ENCODE results near the gene KCTD5. TPM values are rescaled to one million over a fixed set of nuclear protein-coding genes. Genes with fewer than 3 reads are reported as not detected.

KCTD5 gene
- total and polyA plus RNA-seq, 2 of the 8 experiments (the other 6 are each of a cell fraction or from before 2014, with no cell fraction given), result 26.6 to 31.8 TPM

DNA sequence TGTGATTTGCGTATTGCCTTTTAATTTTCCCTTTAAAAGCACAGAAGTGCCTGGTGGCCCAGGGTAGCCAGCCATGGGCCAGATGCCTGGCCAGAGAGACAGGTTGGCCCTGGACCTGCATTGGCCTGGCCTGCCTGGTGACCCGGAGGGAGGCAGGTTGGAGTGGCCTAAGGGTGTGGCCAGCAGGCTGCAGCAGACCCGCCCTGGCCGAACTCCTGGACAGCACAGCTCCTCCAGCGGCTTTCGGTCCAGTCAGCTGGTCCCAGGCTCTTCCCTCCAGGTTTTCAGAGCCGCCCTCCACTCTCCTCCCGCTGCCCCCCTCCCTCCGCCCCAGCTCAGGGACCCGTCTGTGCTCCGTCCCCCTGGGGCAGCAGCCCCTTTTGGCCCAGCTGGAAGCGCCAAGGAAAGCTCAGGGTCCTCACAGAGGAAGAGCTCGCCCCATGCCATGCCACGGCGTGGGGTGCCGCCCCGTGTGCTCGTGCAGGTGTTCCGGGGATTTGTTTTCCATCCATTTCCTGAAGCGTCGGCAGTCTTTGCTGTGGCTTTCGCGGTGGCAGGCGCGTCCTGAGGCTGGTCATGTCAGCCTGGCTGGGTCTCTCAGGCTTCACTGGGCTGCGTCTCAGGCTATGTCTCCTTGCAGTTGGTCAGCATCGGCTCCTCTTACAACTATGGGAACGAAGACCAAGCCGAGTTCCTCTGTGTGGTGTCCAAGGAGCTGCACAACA, 19.6 kb downstream of the KCTD5 start:
- Histone ChIP-seq H3K79me2 (ENCODE audit: control insufficient read depth in 1 of 2, insufficient read depth in 2 of 2, low read length in 2 of 2) (no peaks in the 10 kb centered on the region), H2BK5ac (ENCODE audit: low read depth, low read length) (no peak overlapping the region), H3K4ac (replicated peaks; ENCODE audit: insufficient read length, low read depth, low read length) (no peak overlapping the region), H3K36me3 (ENCODE audit: control insufficient read depth in 2 of 4, insufficient read depth in 4 of 4, low read length in 3 of 4) (peaks cover 0 to 22% (median 11%) of the 10 kb centered on the region in 4 experiments; a peak in 4 of 8 replicates), H4K20me1 (replicated peaks in 1 of 2; ENCODE audit: control insufficient read depth in 1 of 2, insufficient read depth in 2 of 2, low read length in 2 of 2) (peaks cover 0 to 24% of the 10 kb centered on the region in 2 experiments), H3K79me1 (ENCODE audit: low read depth, low read length) (no peaks in the 10 kb centered on the region), H4K8ac (ENCODE audit: extremely low read depth, insufficient read depth, low read length) (no peak overlapping the region), H2BK12ac (ENCODE audit: low read depth, low read length) (no peak overlapping the region), H2BK20ac (ENCODE audit: low read length) (no peak overlapping the region), H3K27me3 (replicated peaks in 1 of 4; ENCODE audit: control insufficient read depth in 3 of 4, extremely low read depth in 1 of 4, insufficient read depth in 3 of 4, low read length in 3 of 4) (no peaks in the 10 kb centered on the region), H3K27ac (ENCODE audit: low read depth, low read length) (no peak overlapping the region), H4K91ac (replicated peaks; ENCODE audit: insufficient read length, low read length) (no peak overlapping the region), H3K9me3 (ENCODE audit: insufficient read depth in 2 of 2, low read depth in 1 of 2, low read length in 1 of 2) (no peaks in the 10 kb centered on the region), H3K4me1 (replicated peaks in 1 of 4; ENCODE audit: control insufficient read depth in 3 of 4, insufficient read depth in 4 of 4, low read length in 3 of 4) (no peaks in the 10 kb centered on the region), H2AFZ (ENCODE audit: low read length) (no peak overlapping the region), H3K23ac (ENCODE audit: insufficient read length) (no peak overlapping the region), H3K4me3 (ENCODE audit: extremely low read depth in 1 of 4, insufficient read depth in 2 of 4, low read depth in 3 of 4, low read length in 4 of 4) (no peak overlapping the region), H4K5ac (ENCODE audit: insufficient read length, low read depth, low read length) (no peak overlapping the region), H2AK5ac (ENCODE audit: low read depth, low read length) (no peak overlapping the region), H3K14ac (ENCODE audit: insufficient read length) (no peak overlapping the region), H2BK120ac (replicated peaks; ENCODE audit: low read depth, low read length) (no peak overlapping the region), H3K18ac (ENCODE audit: extremely low read depth, low read length) (no peak overlapping the region), H3K23me2 (ENCODE audit: low read depth, low read length) (no peaks in the 10 kb centered on the region), H3K9ac (replicated peaks in 1 of 4; ENCODE audit: extremely low read depth in 1 of 4, low read depth in 3 of 4, low read length in 3 of 4) (no peak overlapping the region), H3K4me2 (ENCODE audit: insufficient read depth in 1 of 2, low read depth in 2 of 2, low read length in 2 of 2) (no peak overlapping the region), H2BK15ac (ENCODE audit: low read length) (no peak overlapping the region), H3K56ac (replicated peaks; ENCODE audit: insufficient read length, low read depth, low read length) (no peak overlapping the region)
- 95% methylated on average over 24 of the region's 29 CpGs; no CpG with 5 or more reads in 1 of the 2 experiments for WGBS, 2 experiments (ENCODE audit: extremely low coverage in 1 of 2, insufficient coverage in 1 of 2, insufficient read length in 1 of 2, insufficient replicate concordance in 2 of 2, low coverage in 1 of 2, low lambda C conversion rate in 2 of 2, missing lambda C conversion rate in 1 of 2)
- DNase-seq (ENCODE audit: low read depth in 1 of 2, low spot score in 2 of 2) (no peak), FAIRE-seq (no peak)
- TF ChIP-seq FOSL1 (IDR thresholded peaks at IDR 0.05; ENCODE audit: insufficient read depth, low read depth, low read length), result no peak
- no peak for TF ChIP-seq CEBPB (IDR thresholded peaks at IDR 0.05; ENCODE audit: low read depth, low read length)
- TF ChIP-seq BRCA1 (IDR thresholded peaks at IDR 0.05; ENCODE audit: low read depth, low read length), result no peak
- no peak for TF ChIP-seq CBX8 (IDR thresholded peaks at IDR 0.05; ENCODE audit: borderline replicate concordance, low read depth, low read length)
- no peak for TF ChIP-seq SIX5 (IDR thresholded peaks at IDR 0.05; ENCODE audit: low read depth, low read length)
- no peak for TF ChIP-seq RXRA (IDR thresholded peaks at IDR 0.05; ENCODE audit: insufficient read depth, low read depth, low read length)
- CTCF ChIA-PET (ENCODE audit: partially characterized antibody), result interaction anchor here (1.5 kb wide), 1 partner anchor 12 kb away, joined by 4 read pairs; no protein-coding TSS in a partner anchor
- POLR2A ChIA-PET (ENCODE audit: partially characterized antibody), result interaction anchor here (0.6 to 2.1 kb wide), 5 partner anchors 10 to 70 kb away, joined by 3 to 9 read pairs (median 4); partner anchors contain the start of gene KCTD5
